Bronchial epithelial cell (primary cell): ENCODE measurements around the gene ATF7. TPM values are rescaled to one million over a fixed set of nuclear protein-coding genes. Genes with fewer than 3 reads are reported as not detected.
"Not testable (repeated sequence)": the region's sequence is repeated elsewhere in the genome, so short reads cannot be mapped to it uniquely, and the experiment has no call there.

Experiments
- DNase-seq: peaks from one replicate; pipeline ENCODE4 v3.0.0-alpha.2; 2010; ENCODE audit warnings: low read depth
- FAIRE-seq: peaks from 2 replicates; lab custom pipeline; 2011; peaks lifted over from hg19 to GRCh38; lab: Jason Lieb, UNC
- H3K27me3 ChIP-seq: 2 replicates; pipeline ENCODE4 v1.5.1; 2011; ENCODE audit warnings: low read length; ENCODE audit not compliant: control insufficient read depth, insufficient read depth
- H3K36me3 ChIP-seq: 2 replicates; pipeline ENCODE4 v1.5.1; 2011; ENCODE audit warnings: low read length; ENCODE audit not compliant: control insufficient read depth, insufficient read depth
- H3K4me3 ChIP-seq: 2 replicates; pipeline ENCODE4 v1.5.1; 2011; ENCODE audit warnings: mild to moderate bottlenecking, low read depth, low read length, control low read depth
- CTCF ChIP-seq: IDR thresholded peaks from 2 replicates; pipeline ENCODE4 v1.5.1; 2011; ENCODE audit warnings: mild to moderate bottlenecking, moderate library complexity, low read length, control low read depth, inconsistent platforms; ENCODE audit not compliant: insufficient read depth, severe bottlenecking
- total RNA-seq: library from RNA; depleted of rRNA; stranded (reverse); fragments of >200 nt; gene quantifications from 2 replicates; pipeline ENCODE4 v1.2.1, GENCODE V29; 2014

The ATF7 gene
- total RNA-seq, 1 donor from 2014 or later = 5.3 TPM

GRCh38 chr12:53601296-53601847 is 24.8 kb downstream of the ATF7 start:
- H3K36me3 ChIP-seq = no peaks in the 10 kb centered on the region
- FAIRE-seq (no peak), DNase-seq (no peak)
- no peaks in the 10 kb centered on the region for H3K27me3 ChIP-seq
- TF ChIP-seq CTCF = no peak
- H3K4me3 ChIP-seq = no peak overlapping the region

- FAIRE-seq (no peak), DNase-seq (no peak)
- no peak for TF ChIP-seq CTCF
- Histone ChIP-seq H3K27me3 (no peaks in the 10 kb centered on the region), H3K36me3 (no peaks in the 10 kb centered on the region), H3K4me3 (no peak overlapping the region)
Measured at GRCh38 chr12:53600490-53601295, 25.5 kb downstream of the ATF7 start.

GRCh38 chr12:53599579-53599978 is 26.6 kb downstream of the ATF7 start:
- Histone ChIP-seq H3K4me3 (no peak overlapping the region), H3K36me3 (no peaks in the 10 kb centered on the region), H3K27me3 (no peaks in the 10 kb centered on the region)
- FAIRE-seq (no peak), DNase-seq (no peak)
- TF ChIP-seq CTCF = no peak

GRCh38 chr12:53598971-53599370 is 27.2 kb downstream of the ATF7 start:
- H3K36me3 ChIP-seq, FAIRE-seq, H3K4me3 ChIP-seq, DNase-seq, H3K27me3 ChIP-seq: not testable (repeated sequence)

GRCh38 chr12:53596920-53597363 is 29.2 kb downstream of the ATF7 start:
- DNase-seq (no peak), FAIRE-seq (no peak)
- no peak for TF ChIP-seq CTCF
- Histone ChIP-seq H3K4me3 (no peak overlapping the region), H3K36me3 (no peaks in the 10 kb centered on the region), H3K27me3 (no peaks in the 10 kb centered on the region)

- no peak for FAIRE-seq
- no peak for TF ChIP-seq CTCF
- peak; percentile 51 for DNase-seq
- H3K4me3 ChIP-seq = no peak overlapping the region
- H3K36me3 ChIP-seq = no peaks in the 10 kb centered on the region
- no peaks in the 10 kb centered on the region for H3K27me3 ChIP-seq
Measured at GRCh38 chr12:53594897-53595615, 31.1 kb downstream of the ATF7 start.
